ENCODE measurements around the gene CFL1. TPM values are rescaled to one million over a fixed set of nuclear protein-coding genes. Genes with fewer than 3 reads are reported as not detected.

The CFL1 gene
- total RNA-seq, 2 donors from 2014 or later = 565 to 797 TPM

DNA sequence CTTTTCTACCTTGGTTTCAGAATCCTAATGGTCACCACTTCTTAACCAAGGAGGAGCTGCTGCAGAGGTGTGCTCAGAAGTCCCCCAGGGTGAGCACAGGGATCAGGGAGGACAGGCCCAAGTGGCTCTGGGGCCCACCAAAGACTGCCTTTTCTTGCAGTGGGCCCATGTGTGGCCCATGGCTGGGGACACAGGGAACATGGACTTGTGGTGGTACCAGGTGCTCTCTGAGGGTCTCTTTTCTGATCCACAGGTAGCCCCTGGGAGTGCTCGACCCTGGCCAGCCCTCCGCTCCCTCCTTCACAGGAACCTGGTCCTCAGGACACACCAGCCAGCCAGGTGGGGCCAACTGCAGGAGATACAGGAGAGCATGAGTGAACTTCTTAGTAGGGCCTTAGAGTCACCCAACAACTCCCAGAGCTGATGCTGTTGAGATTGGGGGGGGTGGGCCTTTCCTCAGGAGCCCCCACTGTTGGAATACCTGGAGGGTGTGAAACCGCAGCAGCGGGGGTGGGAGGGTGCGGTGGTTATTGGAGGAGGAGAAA, 4.3 kb upstream of the CFL1 start:
- Histone ChIP-seq H3K36me3 (peaks cover 54% of the 10 kb centered on the region), H3K4me1 (ENCODE audit: control insufficient read depth in 1 of 2, low read depth in 2 of 2) (peaks cover 11 to 24% of the 10 kb centered on the region in 2 donors), H3K27ac (peak overlapping the region; percentile 98 to 100), H3K4me3 (no peak overlapping the region), H3K9me3 (no peaks in the 10 kb centered on the region), H3K27me3 (replicated peaks; ENCODE audit: insufficient read depth) (no peaks in the 10 kb centered on the region)
- TF ChIP-seq, protein P1, sequence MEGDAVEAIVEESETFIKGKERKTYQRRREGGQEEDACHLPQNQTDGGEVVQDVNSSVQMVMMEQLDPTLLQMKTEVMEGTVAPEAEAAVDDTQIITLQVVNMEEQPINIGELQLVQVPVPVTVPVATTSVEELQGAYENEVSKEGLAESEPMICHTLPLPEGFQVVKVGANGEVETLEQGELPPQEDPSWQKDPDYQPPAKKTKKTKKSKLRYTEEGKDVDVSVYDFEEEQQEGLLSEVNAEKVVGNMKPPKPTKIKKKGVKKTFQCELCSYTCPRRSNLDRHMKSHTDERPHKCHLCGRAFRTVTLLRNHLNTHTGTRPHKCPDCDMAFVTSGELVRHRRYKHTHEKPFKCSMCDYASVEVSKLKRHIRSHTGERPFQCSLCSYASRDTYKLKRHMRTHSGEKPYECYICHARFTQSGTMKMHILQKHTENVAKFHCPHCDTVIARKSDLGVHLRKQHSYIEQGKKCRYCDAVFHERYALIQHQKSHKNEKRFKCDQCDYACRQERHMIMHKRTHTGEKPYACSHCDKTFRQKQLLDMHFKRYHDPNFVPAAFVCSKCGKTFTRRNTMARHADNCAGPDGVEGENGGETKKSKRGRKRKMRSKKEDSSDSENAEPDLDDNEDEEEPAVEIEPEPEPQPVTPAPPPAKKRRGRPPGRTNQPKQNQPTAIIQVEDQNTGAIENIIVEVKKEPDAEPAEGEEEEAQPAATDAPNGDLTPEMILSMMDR (IDR thresholded peaks at IDR 0.05) = no peak
- DNase-seq (ENCODE audit: low spot score) (no peak), ATAC-seq (ENCODE audit: insufficient number of reproducible peaks, low FRiP score, low read depth) (no peak)

DNA sequence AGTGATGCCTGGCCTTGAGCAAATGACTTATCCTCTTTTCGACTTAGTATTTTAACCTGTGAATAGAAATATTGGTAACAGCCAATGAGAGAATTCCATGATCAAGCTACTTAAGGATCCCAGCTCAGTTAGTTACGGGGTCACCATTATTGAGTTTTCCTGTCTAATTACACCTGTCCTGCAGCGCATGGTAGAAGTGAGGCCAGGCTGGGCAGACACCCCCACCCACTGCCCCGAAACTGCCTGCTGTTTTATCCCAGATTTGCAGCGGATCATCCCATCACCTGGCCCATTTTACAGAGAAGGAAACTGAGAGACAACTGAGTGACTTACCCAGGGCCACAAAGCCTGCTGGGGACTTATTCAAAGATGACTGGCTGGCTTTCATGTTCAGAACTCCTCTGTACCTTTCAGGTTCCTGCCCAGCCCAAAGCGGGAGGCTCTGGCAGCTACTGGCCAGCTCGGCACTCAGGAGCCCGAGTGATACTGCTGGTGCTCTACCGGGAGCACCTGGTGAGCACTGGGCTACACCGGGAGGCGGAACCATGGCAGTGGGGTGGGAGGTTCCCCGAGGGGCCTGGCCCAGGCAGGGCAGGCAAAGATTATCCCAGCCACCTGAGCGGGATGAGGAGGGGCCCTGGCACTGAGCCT, 3.7 kb upstream of the CFL1 start:
- H3K27me3 ChIP-seq (replicated peaks; ENCODE audit: insufficient read depth) = no peaks in the 10 kb centered on the region
- peaks cover 48% of the 10 kb centered on the region for H3K36me3 ChIP-seq
- DNase-seq (ENCODE audit: low spot score) (no peak), ATAC-seq (ENCODE audit: insufficient number of reproducible peaks, low FRiP score, low read depth) (no peak)
- TF ChIP-seq, protein P1 (IDR thresholded peaks at IDR 0.05) = no peak
- peaks cover 11 to 22% of the 10 kb centered on the region in 2 donors for H3K4me1 ChIP-seq (ENCODE audit: control insufficient read depth in 1 of 2, low read depth in 2 of 2)
- H3K4me3 ChIP-seq = peak overlapping the region; percentile 96
- peak overlapping the region; percentile 98 to 100 for H3K27ac ChIP-seq
- H3K9me3 ChIP-seq = no peaks in the 10 kb centered on the region

DNA sequence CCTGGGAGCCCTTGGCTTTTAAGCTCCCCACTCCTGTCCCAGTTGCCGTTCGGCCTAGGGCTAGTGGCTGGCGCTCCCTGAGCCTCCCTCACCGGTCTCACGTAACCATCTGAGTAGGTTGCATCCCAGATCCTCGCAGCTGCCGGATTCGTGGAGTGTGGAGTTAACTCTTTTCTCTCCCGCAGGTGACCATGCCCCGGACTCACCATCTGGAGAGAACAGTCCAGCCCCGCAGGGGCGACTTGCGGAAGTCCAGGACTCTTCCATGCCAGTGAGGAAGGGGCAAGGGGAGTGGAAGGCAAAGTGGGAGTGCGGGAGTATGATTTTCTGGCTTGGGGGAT, 3.2 kb upstream of the CFL1 start:
- DNase-seq (ENCODE audit: low spot score) (no peak), ATAC-seq (ENCODE audit: insufficient number of reproducible peaks, low FRiP score, low read depth) (no peak)
- Histone ChIP-seq H3K9me3 (no peaks in the 10 kb centered on the region), H3K36me3 (peaks cover 43% of the 10 kb centered on the region), H3K27ac (peak overlapping the region; percentile 98 to 100), H3K4me3 (peak overlapping the region; percentile 96), H3K4me1 (ENCODE audit: control insufficient read depth in 1 of 2, low read depth in 2 of 2) (peaks cover 14 to 27% of the 10 kb centered on the region in 2 donors), H3K27me3 (replicated peaks; ENCODE audit: insufficient read depth) (no peaks in the 10 kb centered on the region)
- TF ChIP-seq, protein P1 (IDR thresholded peaks at IDR 0.05) = no peak

DNA sequence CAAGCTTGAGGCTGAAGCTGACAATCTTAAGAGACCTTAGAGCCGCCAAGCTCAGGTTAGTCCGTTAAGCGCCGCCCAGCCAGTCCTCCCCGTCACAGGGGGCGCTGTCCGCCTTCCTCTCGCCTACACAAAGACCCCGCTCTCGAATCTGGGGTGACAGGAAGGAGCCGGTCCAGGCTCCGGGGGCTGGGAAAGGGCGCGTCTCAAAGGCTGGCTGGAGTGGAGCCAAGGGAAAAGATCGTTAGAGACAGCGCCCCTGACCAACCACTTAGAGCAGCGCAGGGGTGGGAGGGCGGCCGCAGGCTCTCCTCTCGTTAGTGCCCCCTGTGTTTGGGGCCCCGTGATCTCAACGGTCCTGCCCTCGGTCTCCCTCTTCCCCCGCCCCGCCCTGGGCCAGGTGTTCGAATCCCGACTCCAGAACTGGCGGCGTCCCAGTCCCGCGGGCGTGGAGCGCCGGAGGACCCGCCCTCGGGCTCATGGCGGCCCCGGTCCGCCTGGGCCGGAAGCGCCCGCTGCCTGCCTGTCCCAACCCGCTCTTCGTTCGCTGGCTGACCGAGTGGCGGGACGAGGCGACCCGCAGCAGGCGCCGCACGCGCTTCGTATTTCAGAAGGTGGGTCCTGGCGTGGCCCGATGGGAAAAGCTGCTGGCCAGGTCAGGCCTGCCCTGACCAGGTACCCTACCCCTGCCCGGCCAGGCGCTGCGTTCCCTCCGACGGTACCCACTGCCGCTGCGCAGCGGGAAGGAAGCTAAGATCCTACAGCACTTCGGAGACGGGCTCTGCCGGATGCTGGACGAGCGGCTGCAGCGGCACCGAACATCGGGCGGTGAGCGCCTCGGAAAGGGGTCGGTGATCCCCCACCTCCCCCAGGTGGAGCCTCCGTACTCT, 2.5 kb upstream of the CFL1 start, which contains the start of gene MUS81:
Gene MUS81, plus strand, starts transcription at position 156 of the 887 bp plus-strand sequence. Its CDS starts 321 bp downstream, at position 477.
- Histone ChIP-seq H3K36me3 (peaks cover 42% of the 10 kb centered on the region), H3K27ac (peak within 1 kb of the TSS; percentile 98 to 100), H3K4me3 (peak within 1 kb of the TSS; percentile 96), H3K9me3 (no peaks in the 10 kb centered on the region), H3K4me1 (ENCODE audit: control insufficient read depth in 1 of 2, low read depth in 2 of 2) (peaks cover 19 to 33% of the 10 kb centered on the region in 2 donors), H3K27me3 (replicated peaks; ENCODE audit: insufficient read depth) (no peaks in the 10 kb centered on the region)
- TF ChIP-seq, protein P1 (IDR thresholded peaks at IDR 0.05) = peak; percentile 67
- peak; percentile 56 for ATAC-seq (ENCODE audit: insufficient number of reproducible peaks, low FRiP score, low read depth)
- peak; percentile 96 for DNase-seq (ENCODE audit: low spot score)

DNA sequence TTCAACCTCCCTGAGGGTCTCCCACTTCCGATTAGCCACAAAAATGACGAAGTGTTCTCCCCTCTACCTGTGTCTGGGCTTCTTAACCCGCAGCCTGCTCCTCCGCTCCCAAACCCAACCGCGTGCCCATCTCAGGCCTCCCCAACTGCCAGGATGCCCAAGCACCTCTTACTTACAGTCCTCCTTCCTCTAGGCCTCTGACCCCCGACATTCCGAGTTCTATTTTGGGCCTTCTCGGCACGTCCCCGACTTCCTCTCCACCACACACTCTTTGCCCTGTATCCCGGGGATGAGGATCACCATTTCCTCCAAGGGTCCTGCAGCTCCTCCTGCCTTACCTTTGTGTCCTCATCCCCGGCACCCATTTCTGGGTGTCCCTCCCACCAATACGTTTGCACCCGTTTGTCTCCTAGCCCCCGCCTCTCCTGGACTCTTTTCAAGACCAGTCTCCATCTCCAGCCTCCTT, 1.9 kb upstream of the CFL1 start:
- Histone ChIP-seq H3K4me3 (peak overlapping the region; percentile 96), H3K27ac (peak overlapping the region; percentile 98 to 100), H3K4me1 (ENCODE audit: control insufficient read depth in 1 of 2, low read depth in 2 of 2) (peaks cover 24 to 40% of the 10 kb centered on the region in 2 donors), H3K27me3 (replicated peaks; ENCODE audit: insufficient read depth) (no peaks in the 10 kb centered on the region), H3K36me3 (peaks cover 42% of the 10 kb centered on the region), H3K9me3 (no peaks in the 10 kb centered on the region)
- TF ChIP-seq, protein P1 (IDR thresholded peaks at IDR 0.05) = no peak
- ATAC-seq (ENCODE audit: insufficient number of reproducible peaks, low FRiP score, low read depth) = peak; percentile 0
- DNase-seq (ENCODE audit: low spot score) = no peak
